ENCODE measurements around the gene IGSF21.

DNA sequence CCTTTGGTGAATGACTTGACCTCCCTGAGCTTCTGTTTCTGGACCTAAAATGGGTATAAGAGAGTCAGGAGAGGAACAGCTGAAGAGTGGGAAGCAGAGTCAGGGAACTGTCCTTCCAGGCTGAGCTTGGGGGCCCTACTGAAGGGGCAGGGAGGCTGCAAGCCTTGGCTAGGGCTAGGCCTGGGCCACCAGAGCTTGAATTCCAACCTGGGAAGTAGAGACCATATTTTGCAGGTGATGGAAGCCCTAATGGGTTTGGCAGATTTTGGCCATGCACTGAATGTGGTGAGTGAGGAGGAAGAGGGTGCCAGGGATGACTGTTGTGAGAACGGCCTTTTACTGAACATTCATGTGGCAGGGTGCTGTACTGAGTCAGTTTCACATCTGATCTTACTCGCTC lies 303.7 kb downstream of the IGSF21 start:
- TF ChIP-seq ZC3H10 (CRISPR knock-in tag; IDR thresholded peaks at IDR 0.05) = no peak
- TF ChIP-seq ARNTL (CRISPR knock-in tag; IDR thresholded peaks at IDR 0.05; ENCODE audit: borderline replicate concordance, low read depth) = no peak

Data from SK-N-SH treated with all-trans-retinoic acid at 6 μM for 48 hours (cell line).